MCF 10A (cell line): Measurements from ENCODE around the gene ARX. TPM values are rescaled to one million over a fixed set of nuclear protein-coding genes. Genes with fewer than 3 reads are reported as not detected.

Source experiments
- BruUV-seq: library from RNA; stranded (reverse); fragments of 400-500 nt; replicated peaks from 2 replicates; lab custom pipeline; 2021; lab: Mats Ljungman, UMichigan
- CTCF ChIA-PET: fragments of 300-600 bp; sonication (Branson Sonifier 250); formaldehyde crosslinking; extraction: SDS; loops from one replicate; lab custom pipeline; 2021; ENCODE audit warnings: antibody characterized with exemption, inconsistent platforms; lab: Yijun Ruan, JAX
- POLR2A ChIA-PET: fragments of 300-600, 350-650 bp; sonication (Branson Sonifier 250); formaldehyde crosslinking; extraction: SDS; loops from one replicate; lab custom pipeline; 2020; ENCODE audit warnings: antibody characterized with exemption, inconsistent platforms; lab: Yijun Ruan, JAX
- DNase-seq: peaks from one replicate; pipeline ENCODE4 v3.0.0-alpha.2; 2018; ENCODE audit not compliant: unreplicated experiment
- H3K27ac Mint-ChIP-seq: one replicate; pipeline ENCODE4 v1.8.0; 2022; ENCODE audit warnings: mild to moderate bottlenecking, low read depth, mixed read lengths; ENCODE audit not compliant: unreplicated experiment
- H3K27me3 Mint-ChIP-seq: one replicate; pipeline ENCODE4 v1.8.0; 2022; ENCODE audit warnings: mixed read lengths; ENCODE audit not compliant: insufficient read depth, unreplicated experiment
- H3K36me3 Mint-ChIP-seq: one replicate; pipeline ENCODE4 v1.8.0; 2022; ENCODE audit warnings: mild to moderate bottlenecking, moderate library complexity, mixed read lengths; ENCODE audit not compliant: insufficient read depth, unreplicated experiment
- H3K4me1 Mint-ChIP-seq: one replicate; pipeline ENCODE4 v1.8.0; 2022; ENCODE audit warnings: mixed read lengths; ENCODE audit not compliant: insufficient read depth, unreplicated experiment
- H3K4me3 Mint-ChIP-seq: one replicate; pipeline ENCODE4 v1.8.0; 2022; ENCODE audit warnings: mild to moderate bottlenecking, moderate library complexity, mixed read lengths; ENCODE audit not compliant: unreplicated experiment
- H3K9me3 Mint-ChIP-seq: one replicate; pipeline ENCODE4 v1.8.0; 2022; ENCODE audit warnings: mixed read lengths; ENCODE audit not compliant: unreplicated experiment
- CTCF ChIP-seq: fragments of 200-600 bp; IDR thresholded peaks from one replicate; pipeline ENCODE4 v1.8.0; 2022; ENCODE audit warnings: antibody characterized with exemption, mild to moderate bottlenecking; ENCODE audit not compliant: unreplicated experiment
- intact Hi-C: fragments of 100-400 bp; cut with micrococcal nuclease; formaldehyde crosslinking; loops from 2 replicates; pipeline ENCODE4 v1.14.1; 2022
- total RNA-seq: library from RNA; stranded (reverse); gene quantifications from 2 replicates; pipeline ENCODE4 v1.2.3, GENCODE V29; 2022

ARX gene
- total RNA-seq, 1 experiment from 2014 or later, result not detected

GRCh38 chrX:25017667-25018247 is 2.0 kb upstream of the ARX start:
- intact Hi-C loops, result no loop called here
- no peak for DNase-seq
- ChIA-PET CTCF (interaction anchor here (1.6 kb wide), 1 partner anchor 126 kb away, joined by 5 read pairs; no protein-coding TSS in a partner anchor), POLR2A (interaction anchor here (0.9 kb wide), 1 partner anchor 11 kb away, joined by 3 read pairs; no protein-coding TSS in a partner anchor)
- Mint-ChIP-seq H3K27ac (no peak overlapping the region), H3K4me1 (peaks cover 5% of the 10 kb centered on the region), H3K36me3 (no peaks in the 10 kb centered on the region), H3K4me3 (no peak overlapping the region), H3K9me3 (no peaks in the 10 kb centered on the region), H3K27me3 (peaks cover 52% of the 10 kb centered on the region)
- no TSS peak for BruUV-seq
- TF ChIP-seq CTCF, result no peak

- CTCF ChIA-PET, result interaction anchor here (1.6 kb wide), 1 partner anchor 127 kb away, joined by 5 read pairs; no protein-coding TSS in a partner anchor
- no TSS peak for BruUV-seq
- H3K9me3 Mint-ChIP-seq, result no peaks in the 10 kb centered on the region
- H3K36me3 Mint-ChIP-seq, result no peaks in the 10 kb centered on the region
- no peak overlapping the region for H3K4me3 Mint-ChIP-seq
- intact Hi-C loops, result no loop called here
- no peak for TF ChIP-seq CTCF
- DNase-seq, result no peak
- H3K27me3 Mint-ChIP-seq, result peaks cover 52% of the 10 kb centered on the region
- POLR2A ChIA-PET, result no interaction called here
- H3K27ac Mint-ChIP-seq, result no peak overlapping the region
- H3K4me1 Mint-ChIP-seq, result peaks cover 5% of the 10 kb centered on the region
These were observed 1.3 kb upstream of the ARX start for GRCh38 chrX:25016938-25017598.

DNA sequence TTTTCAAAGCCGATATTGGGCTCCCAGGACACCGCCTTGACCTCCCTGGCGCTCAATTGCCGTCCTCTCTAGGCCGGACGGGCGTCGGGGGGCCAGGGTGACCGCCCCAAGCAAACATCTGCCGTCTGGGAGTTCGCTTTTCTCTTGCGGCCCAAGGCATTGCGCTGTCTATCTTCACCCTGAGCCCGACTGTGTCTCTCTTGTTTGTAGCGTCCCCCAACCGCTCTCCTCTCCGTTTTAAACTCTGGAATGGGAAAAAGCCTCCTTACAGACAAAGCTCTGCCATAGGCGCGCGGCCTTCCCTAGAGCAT is 551 bp upstream of the ARX start:
- POLR2A ChIA-PET, result interaction anchor here (0.7 kb wide), 1 partner anchor 253 kb away, joined by 4 read pairs; no protein-coding TSS in a partner anchor
- no TSS peak for BruUV-seq
- no peaks in the 10 kb centered on the region for H3K36me3 Mint-ChIP-seq
- H3K27me3 Mint-ChIP-seq, result peaks cover 52% of the 10 kb centered on the region
- intact Hi-C loops, result no loop called here
- no peak for DNase-seq
- no peak overlapping the region for H3K4me3 Mint-ChIP-seq
- H3K9me3 Mint-ChIP-seq, result no peaks in the 10 kb centered on the region
- H3K27ac Mint-ChIP-seq, result no peak overlapping the region
- no peak for TF ChIP-seq CTCF
- H3K4me1 Mint-ChIP-seq, result peaks cover 5% of the 10 kb centered on the region
- CTCF ChIA-PET, result no interaction called here

DNA sequence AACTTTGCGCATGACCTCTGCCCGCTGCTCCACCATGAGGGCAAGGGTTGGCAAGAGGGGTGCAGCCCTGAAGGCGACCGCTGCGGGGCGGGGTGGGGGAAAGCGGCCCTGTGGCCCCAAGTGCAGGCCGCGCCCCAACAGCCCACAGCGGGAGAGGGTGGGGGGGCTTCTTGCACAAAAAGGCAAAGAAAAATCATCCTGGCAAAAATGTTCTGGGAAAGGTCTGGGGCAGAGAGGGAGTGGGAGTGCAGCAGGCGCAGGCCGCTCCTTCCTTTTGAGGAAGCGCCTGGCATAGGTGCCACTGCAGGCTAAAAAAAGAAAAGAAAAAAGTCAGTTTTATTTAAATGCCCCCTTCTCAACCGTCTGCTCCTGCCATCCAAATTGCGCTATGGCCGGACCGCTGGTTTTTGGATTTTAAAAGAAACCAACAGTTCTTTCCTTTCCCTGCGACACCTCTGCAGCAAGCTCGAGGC is 1.4 kb downstream of the ARX start:
- TF ChIP-seq CTCF, result no peak
- no peaks in the 10 kb centered on the region for H3K9me3 Mint-ChIP-seq
- BruUV-seq, result no TSS peak
- ChIA-PET CTCF (no interaction called here), POLR2A (no interaction called here)
- H3K4me1 Mint-ChIP-seq, result peaks cover 5% of the 10 kb centered on the region
- intact Hi-C loops, result no loop called here
- DNase-seq, result no peak
- H3K36me3 Mint-ChIP-seq, result no peaks in the 10 kb centered on the region
- no peak overlapping the region for H3K27ac Mint-ChIP-seq
- H3K27me3 Mint-ChIP-seq, result peaks cover 41% of the 10 kb centered on the region
- H3K4me3 Mint-ChIP-seq, result peak overlapping the region; percentile 47
